Activated CD8-positive, alpha-beta memory T cell treated with anti-CD3 and anti-CD28 coated beads for 1 hour (primary cell): Measurements from ENCODE around the gene CD19.
"Not testable (repeated sequence)": the region's sequence is repeated elsewhere in the genome, so short reads cannot be mapped to it uniquely, and the experiment has no call there.

Experiments
- DNase-seq, 2 donors: peaks; one replicate each; pipeline ENCODE4 v3.0.0-alpha.2; 2020; ENCODE audit warnings: low read depth in 1 of 2; ENCODE audit errors: extremely low read depth in 1 of 2

Gene CD19

DNA sequence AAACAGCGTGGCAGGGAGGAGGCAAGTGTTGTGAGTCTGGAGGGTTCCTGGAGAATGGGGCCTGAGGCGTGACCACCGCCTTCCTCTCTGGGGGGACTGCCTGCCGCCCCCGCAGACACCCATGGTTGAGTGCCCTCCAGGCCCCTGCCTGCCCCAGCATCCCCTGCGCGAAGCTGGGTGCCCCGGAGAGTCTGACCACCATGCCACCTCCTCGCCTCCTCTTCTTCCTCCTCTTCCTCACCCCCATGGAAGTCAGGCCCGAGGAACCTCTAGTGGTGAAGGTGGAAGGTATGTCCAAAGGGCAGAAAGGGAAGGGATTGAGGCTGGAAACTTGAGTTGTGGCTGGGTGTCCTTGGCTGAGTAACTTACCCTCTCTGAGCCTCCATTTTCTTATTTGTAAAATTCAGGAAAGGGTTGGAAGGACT lies at the start of gene CD19:
Gene CD19, plus strand, starts transcription at position 171 of the 425 bp plus-strand sequence. Its CDS starts 30 bp downstream, at position 201.
- no peak for DNase-seq

DNA sequence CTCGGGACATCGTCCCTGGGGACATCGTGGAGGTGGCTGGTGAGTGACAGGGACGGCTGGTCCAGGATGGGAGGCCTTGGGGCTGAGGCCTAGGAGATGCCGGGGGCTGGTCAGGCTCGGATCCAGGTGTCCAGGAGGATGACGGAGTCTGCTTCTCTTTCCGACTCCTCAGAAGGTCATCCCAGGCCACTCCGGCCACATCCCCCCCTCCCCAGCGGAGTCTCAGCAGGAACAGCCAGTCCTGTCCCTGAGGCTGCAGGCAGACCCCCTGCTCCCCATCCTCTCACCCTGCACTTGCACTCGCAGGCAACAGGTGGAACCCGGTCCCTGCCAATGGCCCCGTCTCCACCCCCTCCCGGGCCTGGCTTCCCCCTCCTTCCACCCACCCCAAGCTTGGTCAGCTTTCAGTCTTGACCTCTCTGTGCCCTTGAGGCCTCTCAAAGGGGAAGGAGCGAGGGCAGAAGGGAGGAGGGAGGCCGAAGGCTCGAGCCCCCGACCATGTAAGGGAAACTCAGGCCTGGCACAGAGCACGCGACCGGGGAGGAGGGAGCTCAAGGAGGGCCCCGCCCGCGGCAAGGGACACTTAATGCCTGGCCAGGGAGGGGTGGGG lies 49.1 kb upstream of the CD19 start:
- no peak for DNase-seq

DNA sequence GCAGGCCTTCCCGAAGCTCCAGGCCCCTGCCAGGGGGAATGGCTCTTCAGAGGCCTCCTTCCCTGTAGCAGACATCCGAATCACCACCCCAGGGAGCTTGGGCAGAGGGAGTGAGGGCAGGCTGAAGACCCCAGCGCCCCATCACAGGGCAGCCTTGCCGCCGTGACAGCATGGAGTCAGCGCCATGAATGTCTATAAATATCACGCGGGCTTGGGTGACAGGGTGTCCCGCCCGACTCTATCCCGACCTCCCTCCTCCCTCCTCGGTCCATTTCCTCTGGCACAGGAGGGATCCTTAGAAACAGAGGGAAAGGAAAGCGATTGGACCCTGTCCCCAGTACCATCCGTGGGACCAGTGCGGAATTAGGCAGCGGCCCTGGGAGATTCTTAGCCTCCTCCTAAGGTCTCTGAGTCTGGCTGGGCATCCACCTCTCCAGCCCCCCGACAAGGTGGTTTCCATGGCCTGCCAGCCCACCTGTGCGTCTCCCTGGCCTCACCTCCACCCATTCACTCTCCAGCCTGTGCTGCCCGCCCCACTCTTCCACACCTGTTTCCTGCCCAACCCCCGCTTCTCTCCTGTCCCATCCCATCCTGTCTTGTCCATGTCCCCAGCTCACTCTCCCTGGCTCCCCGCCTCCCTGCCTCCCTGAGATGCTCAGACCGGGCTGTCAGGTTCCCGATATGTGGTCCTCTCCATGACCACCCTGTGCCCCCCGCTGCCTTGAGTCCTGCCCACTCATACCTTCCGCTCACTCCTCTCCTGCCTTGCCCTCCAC lies 48.4 kb upstream of the CD19 start:
- DNase-seq = no peak

DNA sequence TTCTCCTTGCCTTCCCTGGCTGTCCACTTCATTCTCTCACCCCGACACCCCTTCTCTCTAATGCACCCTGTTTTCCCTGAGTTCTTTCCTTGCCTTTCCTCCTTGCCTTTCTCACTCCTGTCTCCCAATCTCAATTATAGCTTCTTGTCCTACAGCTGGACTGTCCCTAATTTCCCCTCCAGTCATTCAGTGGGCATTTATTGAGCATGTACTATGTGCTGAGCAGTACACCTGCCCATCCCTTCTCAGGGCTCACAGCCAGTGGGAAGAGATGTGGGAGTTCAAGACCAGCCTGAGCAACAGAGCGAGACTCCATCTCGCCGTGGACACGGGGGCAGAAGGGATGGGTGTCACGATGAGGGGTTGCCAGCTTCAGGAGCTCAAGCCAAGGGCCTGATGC lies 47.7 kb upstream of the CD19 start:
- no peak for DNase-seq

DNA sequence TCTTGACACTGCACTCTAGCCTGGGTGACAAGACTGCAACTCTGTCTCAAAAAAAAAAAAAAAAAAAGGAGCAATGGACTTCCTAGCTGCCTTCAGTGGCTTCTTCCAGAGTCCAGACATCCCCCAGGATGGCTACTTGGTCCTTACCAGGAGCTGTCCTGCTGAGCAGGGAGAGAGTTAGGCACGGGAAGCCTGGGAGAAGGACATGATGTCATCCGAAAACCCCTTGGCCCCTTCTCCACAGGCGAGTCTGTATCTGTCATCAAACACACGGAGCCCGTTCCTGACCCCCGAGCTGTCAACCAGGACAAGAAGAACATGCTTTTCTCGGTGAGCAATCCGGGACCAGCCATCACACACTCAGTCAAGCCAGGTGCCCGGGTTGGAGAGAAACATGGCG lies 44.8 kb upstream of the CD19 start:
- DNase-seq = no peak

DNA sequence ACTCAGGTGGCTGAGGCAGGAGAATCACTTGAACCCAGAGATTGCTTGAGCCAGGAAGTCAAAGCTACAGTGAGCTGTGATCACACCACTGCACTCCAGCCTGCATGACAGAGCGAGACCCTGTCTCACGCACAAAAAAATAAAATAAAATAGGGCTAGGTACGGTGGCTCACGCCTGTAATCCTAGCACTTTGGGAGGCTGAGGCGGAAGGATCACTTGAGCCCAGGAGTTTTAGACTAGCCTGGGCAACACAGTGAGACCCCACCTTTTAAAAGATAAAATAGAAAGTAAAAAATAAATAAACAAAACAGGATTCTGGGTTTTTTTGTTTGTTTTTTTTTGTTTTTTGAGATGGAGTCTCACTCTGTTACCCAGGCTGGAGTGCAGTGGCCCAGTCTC lies 41.4 kb upstream of the CD19 start:
- DNase-seq = not testable (repeated sequence)

DNA sequence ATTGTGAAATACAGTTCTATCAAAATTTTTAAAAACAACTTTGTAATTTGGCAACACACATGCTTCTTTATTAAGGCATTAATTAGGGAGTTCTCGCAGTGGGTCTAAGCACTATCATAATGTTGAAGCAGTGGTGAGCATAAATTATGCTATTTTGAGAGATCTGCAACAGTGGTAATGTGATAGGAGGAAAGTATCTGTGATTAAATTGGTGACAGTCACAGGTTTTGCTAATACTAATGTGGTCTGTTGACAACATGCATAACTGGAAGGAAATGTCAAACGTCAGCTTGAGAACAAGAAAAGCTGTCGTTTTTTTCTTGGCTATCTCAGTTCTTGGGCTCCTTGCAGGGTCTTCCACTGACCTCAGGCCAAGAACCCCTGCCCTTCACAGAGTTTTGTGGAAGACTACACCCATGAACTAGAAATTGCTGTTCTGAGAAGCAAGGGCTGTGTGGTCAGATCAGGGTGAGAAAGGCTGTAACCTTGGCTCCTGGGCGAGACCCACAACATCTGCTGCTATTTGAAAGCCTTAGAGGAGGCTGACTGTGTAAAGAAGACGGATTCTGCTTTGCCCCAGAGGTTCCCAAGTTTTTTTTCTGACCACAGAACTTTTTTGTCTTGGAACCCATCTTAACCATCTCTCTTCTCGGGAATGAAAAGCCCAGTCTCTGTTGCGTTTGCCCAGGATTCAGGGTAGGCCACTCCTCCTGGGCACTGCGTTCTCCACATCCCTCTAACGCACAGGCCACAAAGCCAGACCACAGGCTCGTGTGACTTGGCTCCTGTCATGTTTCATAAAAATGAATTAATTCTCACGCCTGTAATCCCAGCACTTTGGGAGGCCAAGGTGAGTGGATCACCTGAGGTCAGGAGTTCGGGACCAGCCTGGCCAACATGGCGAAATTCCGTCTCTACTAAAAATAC lies 39.5 kb upstream of the CD19 start:
- DNase-seq = no peak

DNA sequence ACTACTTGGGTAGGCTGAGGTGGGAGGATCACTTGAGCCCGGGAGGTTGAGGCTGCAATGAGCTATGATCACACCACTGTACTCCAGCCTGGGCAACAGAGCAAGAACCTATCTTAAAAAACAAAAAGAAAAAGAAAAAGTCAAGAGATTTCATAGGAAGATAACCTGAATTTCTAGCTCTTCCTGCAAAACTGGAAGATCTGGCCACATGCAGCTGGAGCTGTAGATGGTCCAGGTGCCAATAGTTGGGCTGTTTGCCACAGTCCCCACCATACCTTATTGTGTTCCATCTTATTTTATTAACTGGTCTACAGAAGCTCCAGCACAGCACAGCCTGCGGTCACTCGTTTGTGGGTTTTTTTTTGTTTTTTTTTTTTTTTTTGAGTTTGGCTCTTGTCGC lies 38.5 kb upstream of the CD19 start:
- DNase-seq = no peak

DNA sequence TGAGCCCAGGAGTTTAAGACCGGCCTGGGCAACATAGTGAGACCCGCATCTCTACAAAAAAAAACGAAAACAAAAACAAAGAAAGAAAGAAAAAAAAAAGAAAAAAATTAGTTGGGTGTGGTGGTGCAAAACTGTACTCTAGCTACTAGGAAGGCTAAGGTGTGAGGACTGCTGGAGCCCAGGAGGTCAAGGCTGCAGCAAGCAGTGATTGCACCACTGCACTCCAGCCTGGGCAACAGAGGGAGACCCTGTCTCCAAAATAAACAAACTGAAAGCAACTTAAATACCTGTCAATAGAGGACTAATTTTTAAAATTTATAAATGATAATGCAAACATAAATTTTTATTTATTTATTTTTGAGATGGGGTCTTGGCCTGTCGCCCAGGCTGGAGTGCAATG lies 36.2 kb upstream of the CD19 start:
- DNase-seq = no peak

DNA sequence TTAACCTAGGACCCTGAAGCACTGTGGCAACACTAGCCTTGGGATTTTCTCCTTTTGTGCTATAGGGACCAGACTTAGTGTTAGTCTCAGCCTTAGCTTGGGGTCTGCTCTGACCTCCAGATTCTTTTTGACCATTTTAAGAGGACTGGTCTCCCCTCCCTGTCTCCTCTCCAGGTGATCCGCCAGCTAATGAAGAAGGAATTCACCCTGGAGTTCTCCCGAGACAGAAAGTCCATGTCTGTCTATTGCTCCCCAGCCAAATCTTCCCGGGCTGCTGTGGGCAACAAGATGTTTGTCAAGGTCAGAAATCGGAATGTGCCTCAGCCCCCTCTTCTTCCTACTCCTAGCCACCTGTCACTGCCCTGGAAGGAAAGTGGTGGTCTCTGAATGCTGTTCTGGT lies 33.9 kb upstream of the CD19 start:
- no peak for DNase-seq

DNA sequence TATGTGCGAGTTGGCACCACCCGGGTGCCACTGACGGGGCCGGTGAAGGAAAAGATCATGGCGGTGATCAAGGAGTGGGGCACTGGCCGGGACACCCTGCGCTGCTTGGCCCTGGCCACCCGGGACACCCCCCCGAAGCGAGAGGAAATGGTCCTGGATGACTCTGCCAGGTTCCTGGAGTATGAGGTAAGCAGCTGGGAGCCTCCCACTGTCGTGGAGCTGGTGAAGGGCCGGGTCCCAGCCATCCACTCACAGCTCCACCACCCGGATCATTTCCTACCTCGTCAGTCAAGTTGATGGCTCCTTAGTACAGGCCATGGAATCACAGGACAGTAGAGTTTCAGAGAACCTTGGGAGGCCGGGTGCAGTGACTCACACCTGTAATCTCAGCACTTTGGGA lies 33.5 kb upstream of the CD19 start:
- no peak for DNase-seq

DNA sequence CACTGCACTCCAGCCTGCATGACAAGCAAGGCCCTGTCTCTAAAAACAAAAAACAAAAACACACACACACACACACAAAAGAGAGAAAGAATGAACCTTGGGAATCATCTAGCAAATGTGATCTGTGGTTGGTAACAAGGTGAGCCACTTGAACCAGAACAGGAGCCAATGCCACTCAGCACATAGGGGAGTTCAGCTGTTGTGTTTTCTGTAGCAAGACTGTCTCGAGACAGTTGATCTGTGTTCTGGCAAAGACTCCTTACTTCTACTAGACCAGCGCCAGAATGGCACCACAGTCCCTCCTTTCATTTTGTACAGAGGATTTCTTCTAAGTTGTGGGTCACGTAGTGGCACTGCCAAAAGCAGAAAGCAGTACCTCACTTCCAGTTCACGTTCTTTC lies 32.8 kb upstream of the CD19 start:
- no peak for DNase-seq

DNA sequence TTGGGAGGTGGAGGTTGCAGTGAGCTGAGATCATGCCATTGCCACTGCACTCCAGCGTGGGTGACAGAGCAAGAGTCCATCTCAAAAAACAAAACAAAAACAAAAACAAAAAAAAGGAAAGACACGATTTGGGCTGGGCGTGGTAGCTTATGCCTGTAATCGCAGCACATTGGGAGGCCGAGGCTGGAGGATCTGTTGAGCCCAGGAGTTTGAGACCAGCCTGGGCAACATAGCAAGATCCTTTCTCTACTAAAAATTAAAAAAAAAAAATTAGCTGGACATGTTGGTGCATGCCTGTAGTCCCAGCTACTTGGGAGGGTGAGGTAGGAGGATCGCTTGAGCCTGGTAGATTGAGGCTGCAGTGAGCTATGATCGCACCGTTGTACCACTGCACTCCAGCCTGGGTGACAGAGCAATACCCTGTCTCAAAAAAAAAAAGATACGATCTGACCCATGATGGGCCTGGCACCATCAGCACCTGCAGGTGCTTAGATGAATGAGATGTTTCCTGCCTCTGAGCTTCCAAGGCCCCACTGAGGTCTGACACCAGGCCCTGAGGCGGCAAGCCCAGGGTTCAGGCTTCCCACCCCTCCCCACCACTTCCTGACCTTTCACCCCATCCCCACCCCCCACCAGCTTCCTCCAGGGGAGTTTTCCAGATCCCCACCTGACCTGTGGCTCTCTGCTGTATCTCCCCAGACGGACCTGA lies 31.7 kb upstream of the CD19 start:
- DNase-seq = no peak

DNA sequence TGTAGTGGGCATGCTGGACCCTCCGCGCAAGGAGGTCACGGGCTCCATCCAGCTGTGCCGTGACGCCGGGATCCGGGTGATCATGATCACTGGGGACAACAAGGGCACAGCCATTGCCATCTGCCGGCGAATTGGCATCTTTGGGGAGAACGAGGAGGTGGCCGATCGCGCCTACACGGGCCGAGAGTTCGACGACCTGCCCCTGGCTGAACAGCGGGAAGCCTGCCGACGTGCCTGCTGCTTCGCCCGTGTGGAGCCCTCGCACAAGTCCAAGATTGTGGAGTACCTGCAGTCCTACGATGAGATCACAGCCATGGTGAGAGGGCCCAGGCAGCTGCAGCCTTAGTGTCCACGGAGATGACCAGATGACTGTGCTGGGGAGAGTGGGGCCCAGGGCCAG lies 31.2 kb upstream of the CD19 start:
- no peak for DNase-seq

DNA sequence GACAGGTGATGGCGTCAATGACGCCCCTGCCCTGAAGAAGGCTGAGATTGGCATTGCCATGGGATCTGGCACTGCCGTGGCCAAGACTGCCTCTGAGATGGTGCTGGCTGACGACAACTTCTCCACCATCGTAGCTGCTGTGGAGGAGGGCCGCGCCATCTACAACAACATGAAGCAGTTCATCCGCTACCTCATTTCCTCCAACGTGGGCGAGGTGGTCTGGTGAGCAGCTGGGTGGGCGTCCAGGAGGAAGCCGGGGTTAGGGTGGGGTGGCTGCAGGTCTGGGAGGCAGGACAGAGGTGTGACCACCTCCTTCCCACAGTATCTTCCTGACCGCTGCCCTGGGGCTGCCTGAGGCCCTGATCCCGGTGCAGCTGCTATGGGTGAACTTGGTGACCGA lies 29.9 kb upstream of the CD19 start:
- DNase-seq = no peak

DNA sequence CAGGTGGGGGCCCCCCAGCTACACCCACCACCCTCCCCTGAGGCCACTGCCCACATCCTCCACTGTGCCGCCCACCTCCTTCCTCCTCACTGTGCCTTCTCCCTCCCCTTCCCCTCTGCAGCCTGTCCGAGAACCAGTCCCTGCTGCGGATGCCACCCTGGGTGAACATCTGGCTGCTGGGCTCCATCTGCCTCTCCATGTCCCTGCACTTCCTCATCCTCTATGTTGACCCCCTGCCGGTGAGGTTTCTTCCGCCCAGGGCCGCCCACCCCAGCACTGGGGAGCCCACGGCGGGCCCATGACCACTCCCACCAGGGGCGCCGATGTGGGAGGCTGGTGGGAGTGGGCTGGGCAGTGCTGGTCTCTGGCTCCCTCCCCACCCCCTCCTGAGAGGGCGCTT lies 28.9 kb upstream of the CD19 start:
- no peak for DNase-seq

DNA sequence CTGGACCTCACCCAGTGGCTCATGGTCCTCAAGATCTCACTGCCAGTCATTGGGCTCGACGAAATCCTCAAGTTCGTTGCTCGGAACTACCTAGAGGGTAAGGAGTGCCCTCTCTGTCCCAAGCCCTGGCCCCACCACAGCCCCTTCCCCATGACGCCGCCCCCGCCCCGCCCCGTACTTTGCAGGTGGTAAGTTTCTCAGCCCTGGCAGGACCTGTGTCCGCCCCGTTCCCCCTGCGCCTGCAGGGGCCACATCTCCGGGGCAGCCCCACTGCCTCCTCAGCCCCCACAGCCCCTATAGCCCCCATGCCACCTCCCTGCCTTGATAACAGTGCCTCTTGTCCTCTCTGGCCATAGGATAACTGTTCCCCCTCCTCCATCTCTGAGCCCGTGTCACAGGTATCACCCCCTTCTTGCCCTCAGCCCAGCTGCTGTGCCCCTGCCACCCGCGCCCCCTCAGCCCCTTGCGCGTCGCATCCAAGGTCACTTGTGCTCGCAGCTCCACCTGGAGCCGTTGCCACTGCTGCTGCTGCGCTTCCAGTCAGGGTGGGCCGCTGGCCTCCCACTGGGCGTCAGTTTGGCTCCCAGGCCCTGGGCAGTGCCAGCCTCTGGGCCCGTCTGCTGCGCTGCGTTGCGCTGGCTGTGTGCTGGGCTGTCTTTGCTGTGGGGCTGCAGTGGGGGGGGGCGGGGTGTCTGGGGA lies 28.3 kb upstream of the CD19 start:
- DNase-seq = no peak

DNA sequence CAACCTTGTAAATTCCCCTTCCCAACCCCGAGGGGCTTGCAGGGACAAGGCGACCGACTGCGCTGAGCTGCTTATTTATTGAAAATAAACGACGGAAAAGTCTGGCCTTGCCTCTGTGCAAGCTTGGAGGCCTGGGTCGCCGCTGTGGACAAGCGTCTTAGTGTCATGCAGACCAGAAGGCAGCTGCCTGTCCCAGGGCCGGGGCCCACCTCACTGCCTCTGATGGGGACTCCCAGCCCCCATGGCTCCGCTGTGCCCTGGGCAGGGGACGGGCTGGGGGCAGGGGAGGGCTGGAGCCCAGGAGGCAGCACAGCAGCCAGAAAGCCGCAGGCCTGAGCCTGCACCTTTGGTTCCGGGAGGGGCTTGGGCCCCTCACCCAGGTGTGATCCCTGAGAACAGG lies 27.4 kb upstream of the CD19 start:
- no peak for DNase-seq

DNA sequence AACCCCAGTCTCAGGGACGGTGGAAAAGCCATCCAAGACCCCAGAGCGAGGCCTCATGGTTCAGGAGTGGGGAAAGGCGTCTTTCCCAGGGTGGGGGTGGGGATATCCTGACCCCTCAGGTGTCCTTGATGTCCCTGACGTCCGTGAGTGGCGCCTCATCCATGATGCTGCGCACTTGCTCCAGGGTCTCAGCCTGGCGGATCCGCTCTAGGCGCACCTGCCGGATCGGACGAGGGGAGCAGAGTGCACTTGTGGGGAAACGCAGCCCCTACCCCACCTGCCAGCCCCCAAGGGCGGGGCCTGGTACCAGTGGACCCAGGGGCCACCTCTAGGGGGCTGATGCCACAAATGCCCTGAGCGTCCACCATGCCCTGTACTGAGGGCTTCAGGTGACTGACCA lies 26.9 kb upstream of the CD19 start:
- no peak for DNase-seq

DNA sequence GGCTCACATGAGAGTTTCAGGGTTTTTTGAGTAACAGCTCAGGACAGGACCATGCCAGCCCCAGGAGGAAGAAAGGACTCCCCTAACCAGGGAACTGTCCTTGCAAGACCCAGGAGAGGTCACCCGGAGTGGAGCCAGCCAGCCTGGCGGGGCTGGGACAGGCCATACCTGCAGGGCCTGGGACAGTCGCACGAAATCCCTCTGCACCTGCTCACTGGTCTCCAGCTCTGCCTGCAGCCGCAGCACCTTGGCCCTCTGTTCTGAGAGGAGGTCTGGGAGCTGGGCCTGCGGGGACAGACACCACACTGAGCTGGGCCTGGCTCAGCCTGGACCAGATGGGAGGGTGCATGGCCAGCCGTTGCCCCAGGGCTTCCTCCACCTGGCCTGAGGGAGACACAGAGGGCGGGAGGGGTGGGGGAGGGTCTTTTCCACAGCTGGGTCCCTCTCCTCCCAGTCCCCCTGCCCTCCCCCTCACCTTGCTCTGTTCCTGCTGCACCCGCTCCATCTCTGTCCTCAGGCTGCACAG lies 26.5 kb upstream of the CD19 start:
- no peak for DNase-seq
